Esophagus muscularis mucosa (tissue), 4 donors: ENCODE data around the gene NUDT1. TPM values are rescaled to one million over a fixed set of nuclear protein-coding genes. Genes with fewer than 3 reads are reported as not detected.

ENCODE experiments used
- DNase-seq: peaks from one replicate; pipeline ENCODE4 v3.0.0-alpha.2; 2017; ENCODE audit errors: extremely low spot score
- H3K27ac ChIP-seq, 4 donors: fragments of 200-600 bp; sonication (generic); replicated peaks in 1 of 4; 1 replicate in 3 of 4; 2 replicates in 1 of 4; pipeline ENCODE4 v1.5.1; 2016 to 2019; ENCODE audit warnings: mild to moderate bottlenecking in 1 of 4
- H3K27me3 ChIP-seq, 4 donors: fragments of 200-600 bp; sonication (generic); one replicate each; pipeline versions ENCODE4 v1.5.1 to v1.6.0; 2016 to 2019
- H3K36me3 ChIP-seq, 4 donors: fragments of 200-600 bp; sonication (generic); one replicate each; pipeline ENCODE4 v1.5.1; 2016 to 2019
- H3K4me1 ChIP-seq, 4 donors: fragments of 200-600 bp; sonication (generic); one replicate each; pipeline ENCODE4 v1.5.1; 2016 to 2019
- H3K4me3 ChIP-seq, 4 donors: fragments of 200-600 bp; sonication (generic); 1 replicate in 2 of 4; 2 replicates in 2 of 4; pipeline ENCODE4 v1.5.1; 2016 to 2019; ENCODE audit warnings: mild to moderate bottlenecking in 4 of 4, moderate library complexity in 1 of 4
- H3K9me3 ChIP-seq, 4 donors: fragments of 200-600 bp; sonication (generic); 1 replicate in 3 of 4; 2 replicates in 1 of 4; pipeline ENCODE4 v1.5.1; 2016 to 2019
- CTCF ChIP-seq, 3 experiments: fragments of 200-600 bp in 2 of 3; fragments of 450-650 bp in 1 of 3; sonication (generic) in 2 of 3; IDR thresholded peaks; one replicate each; pipeline ENCODE4 v1.5.1; 2017 to 2019; ENCODE audit warnings: antibody characterized with exemption in 3 of 3, mild to moderate bottlenecking in 2 of 3, moderate library complexity in 1 of 3
- EP300 ChIP-seq: sonication (generic); formaldehyde crosslinking; IDR thresholded peaks from one replicate; pipeline ENCODE4 v1.6.1; 2017; ENCODE audit warnings: antibody characterized with exemption
- POLR2A ChIP-seq: fragments of 450-650 bp; IDR thresholded peaks from one replicate; pipeline ENCODE4 v1.6.1; 2017; ENCODE audit warnings: antibody characterized with exemption, moderate library complexity, mild to moderate bottlenecking, low read depth
- POLR2AphosphoS5 ChIP-seq, 2 donors: sonication (generic); formaldehyde crosslinking; IDR thresholded peaks; one replicate each; pipeline ENCODE4 v1.6.1; 2017; ENCODE audit warnings: antibody characterized with exemption in 2 of 2
- WGBS: methylation state at CpG from one replicate; pipeline ENCODE4 v1.1.5; 2018; 5-methylcytosine and 5-hydroxymethylcytosine counted together
- intact Hi-C: fragments of 100-400 bp; cut with DNase I; formaldehyde crosslinking; loops from one replicate; pipeline ENCODE4 v1.15.1; 2023
- total RNA-seq, 4 donors: library from RNA; depleted of rRNA; stranded (reverse); fragments of >200 nt; gene quantifications; one replicate each; pipeline versions ENCODE4 v1.1.0 to v1.2.1, GENCODE V29; 2016

Gene NUDT1
- total RNA-seq, 4 donors from 2014 or later: 10.9 to 18.7 (median 18.0) TPM

- intact Hi-C loops: no loop called here
- 99% methylated on average over 14 of the region's 33 CpGs for WGBS
- H3K4me3 ChIP-seq: no peak overlapping the region
Observed at GRCh38 chr7:2255145-2256139, 13.4 kb downstream of the NUDT1 start.

GRCh38 chr7:2256306-2257045 is 14.4 kb downstream of the NUDT1 start:
- H3K4me1 ChIP-seq: no peaks in the 10 kb centered on the region
- DNase-seq: no peak
- 93% methylated on average over 41 of the region's 44 CpGs for WGBS

More at GRCh38 chr7:2255145-2256139, 13.4 kb downstream of the NUDT1 start:
- H3K27ac ChIP-seq: no peak overlapping the region
- H3K9me3 ChIP-seq: no peaks in the 10 kb centered on the region
- H3K36me3 ChIP-seq: peaks cover 16 to 81% (median 45%) of the 10 kb centered on the region in 4 donors
- no peaks in the 10 kb centered on the region for H3K27me3 ChIP-seq
- H3K4me1 ChIP-seq: no peaks in the 10 kb centered on the region
- TF ChIP-seq CTCF (IDR thresholded peaks at IDR 0.05): no peak
- no peak for TF ChIP-seq POLR2AphosphoS5 (IDR thresholded peaks at IDR 0.05)
- TF ChIP-seq POLR2A: no peak
- no peak for TF ChIP-seq EP300
- DNase-seq: no peak

GRCh38 chr7:2257046-2257551 is 15.1 kb downstream of the NUDT1 start:
- no peak overlapping the region for H3K4me3 ChIP-seq
- peaks cover 16 to 86% (median 45%) of the 10 kb centered on the region in 4 donors for H3K36me3 ChIP-seq
- no peak for DNase-seq
- intact Hi-C loops: no loop called here
- H3K4me1 ChIP-seq: no peaks in the 10 kb centered on the region
- no peak for TF ChIP-seq POLR2AphosphoS5 (IDR thresholded peaks at IDR 0.05)
- no peak overlapping the region for H3K27ac ChIP-seq
- H3K9me3 ChIP-seq: no peaks in the 10 kb centered on the region
- 97% methylated on average over 19 of the region's 38 CpGs for whole genome bisulfite sequencing
- no peaks in the 10 kb centered on the region for H3K27me3 ChIP-seq

More at GRCh38 chr7:2256306-2257045, 14.4 kb downstream of the NUDT1 start:
- Histone ChIP-seq H3K36me3 (peaks cover 16 to 83% (median 45%) of the 10 kb centered on the region in 4 donors), H3K27me3 (no peaks in the 10 kb centered on the region), H3K27ac (no peak overlapping the region), H3K4me3 (no peak overlapping the region), H3K9me3 (no peaks in the 10 kb centered on the region)
- intact Hi-C loops: no loop called here
- TF ChIP-seq POLR2AphosphoS5 (IDR thresholded peaks at IDR 0.05): no peak
- no peak for TF ChIP-seq EP300

DNA sequence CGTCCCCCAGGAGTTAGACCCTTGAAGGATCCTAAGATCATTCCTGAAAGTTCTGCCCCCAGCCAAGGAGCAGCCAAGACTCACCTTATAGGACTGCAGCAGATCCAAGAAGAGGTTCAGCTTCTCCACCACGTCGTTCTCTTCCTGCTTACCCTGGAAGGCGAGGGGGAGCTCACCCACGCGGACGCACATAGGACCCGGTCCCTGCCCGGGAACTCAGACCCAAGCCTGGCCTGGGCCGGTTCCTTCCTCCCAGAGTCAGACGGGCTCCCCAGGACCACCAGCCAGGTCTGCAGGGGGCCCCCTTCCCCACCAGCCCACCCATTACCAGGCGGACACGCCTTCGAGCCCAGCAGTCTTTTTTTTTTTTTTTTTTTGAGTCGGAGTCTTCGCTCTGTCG is 15.6 kb downstream of the NUDT1 start:
- intact Hi-C loops: no loop called here
- no peaks in the 10 kb centered on the region for H3K4me1 ChIP-seq
- H3K4me3 ChIP-seq: no peak overlapping the region
- no peak for DNase-seq
- TF ChIP-seq POLR2AphosphoS5 (IDR thresholded peaks at IDR 0.05) (no peak), POLR2A (no peak), EP300 (no peak), CTCF (IDR thresholded peaks at IDR 0.05) (no peak)
- H3K9me3 ChIP-seq: no peaks in the 10 kb centered on the region
- H3K27me3 ChIP-seq: no peaks in the 10 kb centered on the region
- H3K27ac ChIP-seq: no peak overlapping the region
- 92% methylated on average over 15 of the region's 17 CpGs for WGBS
- peaks cover 16 to 91% (median 47%) of the 10 kb centered on the region in 4 donors for H3K36me3 ChIP-seq

- H3K4me3 ChIP-seq: no peak overlapping the region
- no peak for DNase-seq
- 93% methylated on average over 21 of the region's 34 CpGs for WGBS
- H3K4me1 ChIP-seq: no peaks in the 10 kb centered on the region
- no peaks in the 10 kb centered on the region for H3K27me3 ChIP-seq
- intact Hi-C loops: no loop called here
- H3K27ac ChIP-seq: no peak overlapping the region
- no peaks in the 10 kb centered on the region for H3K9me3 ChIP-seq
- TF ChIP-seq CTCF (IDR thresholded peaks at IDR 0.05): no peak
- TF ChIP-seq POLR2A: no peak
- no peak for TF ChIP-seq POLR2AphosphoS5 (IDR thresholded peaks at IDR 0.05)
- TF ChIP-seq EP300: no peak
- peaks cover 16 to 96% (median 56%) of the 10 kb centered on the region in 4 donors for H3K36me3 ChIP-seq
Observed at GRCh38 chr7:2258661-2259365, 16.8 kb downstream of the NUDT1 start.
